HT-29 (cell line): ENCODE results near the gene NTF4. TPM values are rescaled to one million over a fixed set of nuclear protein-coding genes. Genes with fewer than 3 reads are reported as not detected.

Experiments
- DNase-seq: peaks from one replicate; pipeline ENCODE4 v3.0.0-alpha.2; 2015; ENCODE audit warnings: low spot score
- total RNA-seq: library from RNA; depleted of rRNA; stranded (reverse); fragments of >200 nt; shearing (Covaris generic); gene quantifications from 2 replicates; pipeline ENCODE4 v1.2.3, GENCODE V29; 2014

NTF4 gene
- total RNA-seq, 1 experiment from 2014 or later = not detected

GRCh38 chr19:49091391-49092038 lies 26.9 kb upstream of the NTF4 start:
- no peak for DNase-seq

GRCh38 chr19:49086296-49086695 lies 21.7 kb upstream of the NTF4 start:
- no peak for DNase-seq

GRCh38 chr19:49085868-49086232 lies 21.2 kb upstream of the NTF4 start:
- DNase-seq = no peak

GRCh38 chr19:49085020-49085867 lies 20.6 kb upstream of the NTF4 start, which contains the start of gene SNRNP70:
Gene SNRNP70, plus strand, starts transcription at chr19:49085451. Its CDS starts 964 bp downstream, at chr19:49086415.
- DNase-seq = peak; percentile 100

GRCh38 chr19:49084206-49085019 lies 19.8 kb upstream of the NTF4 start:
- DNase-seq = no peak

- DNase-seq = no peak
Measured at GRCh38 chr19:49081273-49081672, 16.7 kb upstream of the NTF4 start.

GRCh38 chr19:49080392-49080791 lies 15.8 kb upstream of the NTF4 start:
- DNase-seq = no peak

GRCh38 chr19:49074869-49075268 lies 10.3 kb upstream of the NTF4 start:
- peak; percentile 81 for DNase-seq

- peak; percentile 40 for DNase-seq
Measured at GRCh38 chr19:49073514-49074378, 9.1 kb upstream of the NTF4 start.

GRCh38 chr19:49071860-49072547 lies 7.4 kb upstream of the NTF4 start:
- no peak for DNase-seq

GRCh38 chr19:49070416-49070815 lies 5.8 kb upstream of the NTF4 start:
- DNase-seq = no peak

- DNase-seq = no peak
Measured at GRCh38 chr19:49069026-49069425, 4.4 kb upstream of the NTF4 start.

- no peak for DNase-seq
Measured at GRCh38 chr19:49067554-49067953, 2.9 kb upstream of the NTF4 start.

- no peak for DNase-seq
Measured at GRCh38 chr19:49065905-49066512, 1.4 kb upstream of the NTF4 start.

- peak; percentile 47 for DNase-seq
Measured at GRCh38 chr19:49064029-49064629, 489 bp downstream of the NTF4 start.

- DNase-seq = no peak
Measured at GRCh38 chr19:49061445-49061844, 3.2 kb downstream of the NTF4 start.

GRCh38 chr19:49061000-49061399 lies 3.6 kb downstream of the NTF4 start:
- no peak for DNase-seq

GRCh38 chr19:49059053-49059452 lies 5.6 kb downstream of the NTF4 start:
- DNase-seq = no peak

- DNase-seq = peak; percentile 28
Measured at GRCh38 chr19:49058562-49058961, 6.1 kb downstream of the NTF4 start.
